Keratinocyte (primary cell): ENCODE measurements around the gene RFX2. TPM values are rescaled to one million over a fixed set of nuclear protein-coding genes. Genes with fewer than 3 reads are reported as not detected.

Experiments
- DNase-seq: peaks from one replicate; pipeline ENCODE4 v3.0.0-alpha.2; 2011; ENCODE audit warnings: low read depth, missing footprints, low spot score
- FAIRE-seq: peaks from 2 replicates; lab custom pipeline; 2011; peaks lifted over from hg19 to GRCh38; lab: Jason Lieb, UNC
- H2AFZ ChIP-seq: 2 replicates; pipeline ENCODE4 v1.6.0; 2012; ENCODE audit warnings: low read length, control low read depth, inconsistent platforms; ENCODE audit not compliant: control insufficient read depth
- H3K27ac ChIP-seq: 2 replicates; pipeline ENCODE4 v1.5.1; 2011; ENCODE audit warnings: low read length; ENCODE audit not compliant: control insufficient read depth, insufficient read depth
- H3K27me3 ChIP-seq: 3 replicates; pipeline ENCODE4 v1.6.0; 2011; ENCODE audit warnings: low read length; ENCODE audit not compliant: control insufficient read depth, insufficient read depth; ENCODE audit errors: extremely low read depth
- H3K36me3 ChIP-seq, 2 experiments: 2 replicates in 1 of 2; 3 replicates in 1 of 2; pipeline ENCODE4 v1.5.1; 2011; ENCODE audit warnings: low read length in 2 of 2, mild to moderate bottlenecking in 1 of 2; ENCODE audit not compliant: control insufficient read depth in 2 of 2, insufficient read depth in 2 of 2; ENCODE audit errors: extremely low read depth in 1 of 2
- H3K4me1 ChIP-seq: 3 replicates; pipeline ENCODE4 v1.5.1; 2011; ENCODE audit warnings: low read length; ENCODE audit not compliant: control insufficient read depth, insufficient read depth; ENCODE audit errors: extremely low read depth
- H3K4me2 ChIP-seq: 3 replicates; pipeline ENCODE4 v1.6.0; 2011; ENCODE audit warnings: low read depth, low read length; ENCODE audit not compliant: control insufficient read depth, insufficient read depth; ENCODE audit errors: extremely low read depth
- H3K4me3 ChIP-seq, 3 experiments: fragments of 200-600 bp in 1 of 3; sonication (generic) in 1 of 3; 2 replicates in 2 of 3; 3 replicates in 1 of 3; pipeline ENCODE4 v1.5.1; 2011 to 2016; ENCODE audit warnings: low read length in 3 of 3, mild to moderate bottlenecking in 3 of 3, control low read depth in 2 of 3, inconsistent platforms in 1 of 3, low read depth in 1 of 3, mixed read lengths in 1 of 3, mixed run types in 1 of 3, moderate library complexity in 1 of 3; ENCODE audit not compliant: control insufficient read depth in 2 of 3, insufficient read depth in 2 of 3; ENCODE audit errors: extremely low read depth in 1 of 3
- H3K79me2 ChIP-seq: 2 replicates; pipeline ENCODE4 v1.6.0; 2012; ENCODE audit warnings: low read length; ENCODE audit not compliant: control insufficient read depth, insufficient read depth
- H3K9ac ChIP-seq: 3 replicates; pipeline ENCODE4 v1.6.0; 2011; ENCODE audit warnings: low read length; ENCODE audit not compliant: control insufficient read depth, insufficient read depth; ENCODE audit errors: extremely low read depth
- H3K9me1 ChIP-seq: 3 replicates; pipeline ENCODE4 v1.6.0; 2011; ENCODE audit warnings: low read length; ENCODE audit not compliant: control insufficient read depth, insufficient read depth; ENCODE audit errors: extremely low read depth
- H3K9me3 ChIP-seq: 2 replicates; pipeline ENCODE4 v1.5.1; 2012; ENCODE audit warnings: low read depth, low read length; ENCODE audit not compliant: control insufficient read depth
- H4K20me1 ChIP-seq: 3 replicates; pipeline ENCODE4 v1.6.0; 2011; ENCODE audit warnings: low read length; ENCODE audit not compliant: control insufficient read depth, insufficient read depth; ENCODE audit errors: extremely low read depth
- CTCF ChIP-seq, 3 experiments: IDR thresholded peaks in 1 of 3; conservative IDR thresholded peaks in 1 of 3; optimal IDR thresholded peaks in 1 of 3; 2 replicates in 2 of 3; 3 replicates in 1 of 3; pipeline versions ENCODE3 to v1.5.1; 2011; ENCODE audit warnings: low read length in 3 of 3, mild to moderate bottlenecking in 3 of 3, moderate library complexity in 2 of 3, control low read depth in 1 of 3, inconsistent platforms in 1 of 3; ENCODE audit not compliant: insufficient read depth in 2 of 3; ENCODE audit errors: extremely low read depth in 1 of 3
- EZH2 ChIP-seq: IDR thresholded peaks from one replicate; pipeline ENCODE4 v1.6.1; 2012; ENCODE audit warnings: inconsistent platforms, mild to moderate bottlenecking, low read length, moderate library complexity
- dilution Hi-C: fragments of 300-500 bp; cut with MboI; formaldehyde crosslinking; loops from one replicate; pipeline ENCODE4 v1.7.0; 2020; ENCODE audit warnings: low sequenced_read_pairs; ENCODE audit not compliant: extremely low pct_ligation_motif_present
- polyA plus RNA-seq, 5 experiments: library from polyadenylated mRNA; depleted of rRNA in 3 of 5; stranded (reverse) in 3 of 5; stranded (forward) in 1 of 5; unstranded in 1 of 5; fragments of >200 nt; gene quantifications; 1 replicate in 1 of 5; 2 replicates in 3 of 5; 3 replicates in 1 of 5; pipeline versions ENCODE4 v1.2.1 to v1.2.3, GENCODE V29; 2011 to 2012; ENCODE audit warnings: missing spikeins in 2 of 5, low read depth in 1 of 5, low replicate concordance in 1 of 5

Gene RFX2
- polyA plus RNA-seq, 1 donor (not counting 4 experiments of a cell fraction or from before 2014, with no cell fraction given), result 5.8 TPM

DNA sequence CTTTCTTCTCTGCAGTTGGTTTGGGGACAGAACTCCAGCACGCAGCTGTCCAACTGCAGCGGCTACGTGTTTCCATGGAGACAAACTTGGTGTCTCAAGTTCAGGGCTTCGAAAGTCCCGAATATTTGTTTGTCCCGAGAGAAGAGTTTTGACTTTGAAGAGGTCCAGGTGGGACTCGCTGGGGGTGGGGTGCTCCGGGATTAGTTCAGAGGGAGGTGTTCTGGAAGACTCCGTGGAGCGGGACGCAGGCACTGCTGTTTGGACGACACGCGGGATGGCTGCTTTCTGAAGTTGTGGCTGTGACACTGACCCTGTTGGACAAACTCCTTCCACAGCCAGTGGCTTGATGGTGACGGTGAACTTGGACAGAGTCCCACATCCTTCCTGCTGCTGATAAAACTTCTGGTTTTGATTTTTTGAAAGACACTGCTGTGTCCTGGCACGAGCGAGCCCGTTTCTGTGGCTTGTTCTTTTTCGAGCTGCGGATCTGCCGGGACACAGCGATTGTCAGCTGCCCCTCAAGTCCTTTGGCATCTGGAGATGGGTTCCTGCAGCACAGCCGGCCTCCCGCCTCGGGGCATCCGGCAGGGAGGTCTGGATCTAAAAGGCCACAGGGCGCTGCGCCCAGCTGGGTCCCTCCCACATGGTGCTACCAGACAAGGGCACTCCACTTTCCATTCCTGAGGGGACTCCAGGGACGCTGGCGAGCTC, 116.5 kb downstream of the RFX2 start:
- no peak for DNase-seq
- no peak for FAIRE-seq
- no peak overlapping the region for H2AFZ ChIP-seq

DNA sequence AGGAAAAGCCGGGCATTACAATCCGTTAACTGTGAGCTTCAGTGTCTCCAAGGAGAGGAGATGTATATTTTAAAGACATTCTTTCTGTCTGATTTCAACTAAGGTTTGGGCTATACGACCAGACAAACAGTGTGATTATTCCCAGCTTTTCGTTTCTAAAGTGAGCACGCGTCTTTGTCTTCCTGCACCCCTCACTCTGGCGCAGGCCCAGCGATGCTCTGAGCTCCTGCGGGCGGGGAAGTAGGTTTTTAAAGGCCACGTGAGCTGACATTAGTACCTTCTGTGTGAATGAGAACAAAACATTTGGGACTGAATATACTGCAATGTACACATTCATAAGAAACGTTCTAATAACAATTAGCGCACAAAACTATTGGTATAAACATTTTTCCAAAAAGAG, 117.1 kb downstream of the RFX2 start:
- TF ChIP-seq EZH2 (no peak), CTCF (optimal IDR thresholded peaks at IDR 0.05 in 1 of 3, IDR thresholded peaks at IDR 0.05 in 1 of 3, conservative IDR thresholded peaks at IDR 0.05 in 1 of 3; ENCODE audit: extremely low read depth in 1 of 3, insufficient read depth in 2 of 3, low read length in 3 of 3) (no peak)
- Histone ChIP-seq H3K4me2 (no peak overlapping the region), H3K79me2 (no peaks in the 10 kb centered on the region), H4K20me1 (no peaks in the 10 kb centered on the region), H3K9me1 (no peaks in the 10 kb centered on the region), H3K27me3 (no peaks in the 10 kb centered on the region), H3K4me3 (no peak overlapping the region), H3K4me1 (no peaks in the 10 kb centered on the region), H3K9ac (no peak overlapping the region), H3K27ac (no peak overlapping the region), H3K9me3 (no peaks in the 10 kb centered on the region), H2AFZ (no peak overlapping the region), H3K36me3 (peaks cover 0 to 10% of the 10 kb centered on the region in 2 experiments)
- FAIRE-seq, result no peak
- dilution Hi-C loops, result no loop called here
- DNase-seq, result no peak

More for the DNA sequence above, 116.5 kb downstream of the RFX2 start:
- Histone ChIP-seq H3K27ac (no peak overlapping the region), H4K20me1 (no peaks in the 10 kb centered on the region), H3K27me3 (no peaks in the 10 kb centered on the region), H3K4me1 (no peaks in the 10 kb centered on the region), H3K4me2 (no peak overlapping the region), H3K9me3 (no peaks in the 10 kb centered on the region), H3K4me3 (no peak overlapping the region), H3K9me1 (no peaks in the 10 kb centered on the region), H3K36me3 (peaks cover 0 to 10% of the 10 kb centered on the region in 2 experiments), H3K79me2 (no peaks in the 10 kb centered on the region), H3K9ac (no peak overlapping the region)
- dilution Hi-C loops, result no loop called here
- TF ChIP-seq CTCF (optimal IDR thresholded peaks at IDR 0.05 in 1 of 3, IDR thresholded peaks at IDR 0.05 in 1 of 3, conservative IDR thresholded peaks at IDR 0.05 in 1 of 3; ENCODE audit: extremely low read depth in 1 of 3, insufficient read depth in 2 of 3, low read length in 3 of 3) (no peak), EZH2 (no peak)
